Measurements from ENCODE around the gene PRAME.
A peak's percentile ranks its signal among the peaks of the same experiment; 100 is the strongest.

The PRAME gene

DNA sequence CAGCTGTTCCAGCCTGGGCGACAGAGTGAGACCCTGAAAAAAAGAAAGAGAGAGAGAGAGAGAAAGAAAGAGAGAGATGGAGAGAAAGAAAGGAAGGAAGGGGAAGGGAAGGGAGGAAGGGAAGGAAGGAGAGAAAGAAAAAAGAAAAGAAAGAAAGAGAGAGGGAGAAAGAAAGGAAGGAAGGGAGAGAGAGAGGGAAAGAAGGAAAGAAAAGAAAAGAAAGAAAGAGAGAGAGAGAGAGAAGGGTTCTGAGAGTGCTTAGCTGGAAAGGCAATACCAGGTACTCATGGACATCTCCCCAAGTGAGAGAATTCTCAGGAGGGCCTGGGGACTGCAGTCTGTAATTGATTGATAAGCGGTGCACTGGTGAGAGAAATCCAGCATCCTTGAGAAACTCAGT, 12.8 kb upstream of the PRAME start:
- Mint-ChIP-seq H3K27me3 (peaks cover 10 to 21% of the 10 kb centered on the region in 2 donors), H3K27ac (no peak overlapping the region), H3K9me3 (no peaks in the 10 kb centered on the region), H3K36me3 (no peaks in the 10 kb centered on the region), H3K4me1 (peaks cover 6 to 11% of the 10 kb centered on the region in 2 donors), H3K4me3 (no peak overlapping the region)
- ATAC-seq (replicated peaks) = no peak
- no peak for DNase-seq

- H3K27me3 Mint-ChIP-seq = peaks cover 10 to 21% of the 10 kb centered on the region in 2 donors
- no peaks in the 10 kb centered on the region for H3K9me3 Mint-ChIP-seq
- H3K36me3 Mint-ChIP-seq = no peaks in the 10 kb centered on the region
- peaks cover 6 to 10% of the 10 kb centered on the region in 2 donors for H3K4me1 Mint-ChIP-seq
- H3K4me3 Mint-ChIP-seq = no peak overlapping the region
- DNase-seq (no peak), ATAC-seq (replicated peaks) (no peak)
- H3K27ac Mint-ChIP-seq = peak overlapping the region; percentile 32
These were observed 12.4 kb upstream of the PRAME start for GRCh38 chr22:22571429-22571828.

- peaks cover 10 to 21% of the 10 kb centered on the region in 2 donors for H3K27me3 Mint-ChIP-seq
- DNase-seq (no peak), ATAC-seq (replicated peaks) (no peak)
- no peak overlapping the region for H3K4me3 Mint-ChIP-seq
- peaks cover 2 to 5% of the 10 kb centered on the region in 2 donors for H3K4me1 Mint-ChIP-seq
- H3K27ac Mint-ChIP-seq = no peak overlapping the region
- H3K9me3 Mint-ChIP-seq = no peaks in the 10 kb centered on the region
- no peaks in the 10 kb centered on the region for H3K36me3 Mint-ChIP-seq
These were observed 10.2 kb upstream of the PRAME start for GRCh38 chr22:22569218-22569617.

- H3K9me3 Mint-ChIP-seq = no peaks in the 10 kb centered on the region
- no peak for DNase-seq
- H3K27ac Mint-ChIP-seq = no peak overlapping the region
- ATAC-seq (replicated peaks) = no peak
- peaks cover 7 to 10% of the 10 kb centered on the region in 2 donors for H3K27me3 Mint-ChIP-seq
- H3K36me3 Mint-ChIP-seq = no peaks in the 10 kb centered on the region
- H3K4me1 Mint-ChIP-seq = peaks cover 0 to 5% of the 10 kb centered on the region in 2 donors
- no peak overlapping the region for H3K4me3 Mint-ChIP-seq
These were observed 6.9 kb upstream of the PRAME start for GRCh38 chr22:22565981-22566380.

DNA sequence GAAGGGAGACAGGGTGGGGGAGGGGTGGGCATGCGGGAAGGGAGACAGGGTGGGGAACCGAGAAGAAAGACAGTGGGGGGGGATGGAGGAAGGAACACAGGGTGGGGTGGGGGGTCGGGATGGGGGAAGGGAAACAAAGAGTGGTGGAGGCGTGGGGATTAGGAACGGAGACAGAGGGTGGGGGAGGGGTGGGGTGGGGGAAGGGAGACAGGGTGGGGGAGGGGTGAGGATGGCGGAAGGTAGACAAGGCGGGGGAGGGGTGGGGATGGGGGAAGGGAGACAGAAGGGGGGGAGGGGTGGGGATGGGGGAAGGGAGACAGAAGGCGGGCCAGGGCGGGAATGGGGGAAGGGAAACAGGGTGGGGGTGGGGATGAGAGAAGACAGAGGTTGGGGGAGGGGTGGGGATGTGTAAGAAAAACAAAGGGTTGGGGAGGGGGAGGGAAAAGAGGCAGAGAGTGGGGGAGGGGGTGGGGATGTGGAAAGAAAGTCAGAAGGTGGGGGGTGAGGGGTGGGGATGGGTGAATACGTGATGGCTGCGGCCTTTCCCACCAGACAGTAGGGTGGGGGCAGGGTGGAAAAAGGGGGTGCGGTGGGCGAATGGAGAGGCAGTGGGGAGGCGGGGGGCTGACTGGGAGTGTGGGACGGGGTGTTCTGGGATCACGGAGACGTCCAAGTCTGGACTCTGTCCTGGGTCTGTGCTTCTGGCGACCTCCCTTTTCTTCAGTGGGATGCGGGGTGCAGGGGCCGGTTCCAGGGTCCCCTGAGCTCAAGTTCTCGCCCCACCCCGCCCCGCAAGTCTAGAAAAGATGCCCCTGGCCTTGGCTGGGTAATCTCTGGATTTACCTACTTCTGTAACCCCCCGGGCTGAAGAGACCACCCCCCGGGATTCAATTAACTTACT, 744 bp downstream of the PRAME start:
- Mint-ChIP-seq H3K27ac (no peak overlapping the region), H3K4me1 (peaks cover 17 to 26% of the 10 kb centered on the region in 2 donors), H3K27me3 (no peaks in the 10 kb centered on the region), H3K4me3 (no peak overlapping the region), H3K36me3 (no peaks in the 10 kb centered on the region), H3K9me3 (peaks cover 0 to 2% of the 10 kb centered on the region in 2 donors)
- ATAC-seq (replicated peaks) (no peak), DNase-seq (no peak)

GRCh38 chr22:22556995-22557925, 1.8 kb downstream of the PRAME start:
- Mint-ChIP-seq H3K4me3 (no peak overlapping the region), H3K27me3 (no peaks in the 10 kb centered on the region), H3K4me1 (peaks cover 24 to 35% of the 10 kb centered on the region in 2 donors), H3K9me3 (peaks cover 0 to 2% of the 10 kb centered on the region in 2 donors), H3K36me3 (no peaks in the 10 kb centered on the region), H3K27ac (peak overlapping the region; percentile 59)
- no peak for ATAC-seq (replicated peaks)
- DNase-seq = no peak

DNA sequence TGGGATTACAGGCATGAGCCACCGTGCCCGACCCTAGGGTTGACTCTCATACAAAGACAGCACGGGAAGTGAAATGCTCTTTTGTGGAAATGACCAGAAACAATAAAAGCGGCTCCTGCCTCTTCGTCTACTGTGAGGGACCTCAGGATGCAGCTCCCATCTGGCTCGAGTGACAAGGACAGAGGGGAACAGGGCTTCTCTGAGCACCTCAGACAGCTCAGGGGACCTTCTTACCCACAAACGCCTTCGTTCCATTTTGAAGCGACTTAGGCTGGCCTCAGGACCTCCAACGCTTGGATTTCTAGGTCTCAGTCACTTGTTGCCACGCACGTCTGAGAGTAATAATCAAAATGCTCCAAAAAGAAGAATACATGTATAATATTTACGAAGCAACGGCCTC, 2.5 kb downstream of the PRAME start:
- Mint-ChIP-seq H3K4me3 (no peak overlapping the region), H3K9me3 (peaks cover 0 to 2% of the 10 kb centered on the region in 2 donors), H3K27ac (no peak overlapping the region), H3K4me1 (peaks cover 24 to 35% of the 10 kb centered on the region in 2 donors), H3K27me3 (no peaks in the 10 kb centered on the region), H3K36me3 (no peaks in the 10 kb centered on the region)
- no peak for DNase-seq
- no peak for ATAC-seq (replicated peaks)

- DNase-seq (no peak), ATAC-seq (replicated peaks) (no peak)
- Mint-ChIP-seq H3K27ac (peak overlapping the region; percentile 51), H3K4me3 (no peak overlapping the region), H3K4me1 (peaks cover 24 to 35% of the 10 kb centered on the region in 2 donors), H3K9me3 (peaks cover 0 to 2% of the 10 kb centered on the region in 2 donors), H3K27me3 (no peaks in the 10 kb centered on the region), H3K36me3 (no peaks in the 10 kb centered on the region)
These were observed 3.5 kb downstream of the PRAME start for GRCh38 chr22:22555596-22555995.

- Mint-ChIP-seq H3K27ac (peak overlapping the region; percentile 25), H3K9me3 (peaks cover 0 to 2% of the 10 kb centered on the region in 2 donors), H3K36me3 (no peaks in the 10 kb centered on the region), H3K4me3 (peak overlapping the region; percentile 22 to 29), H3K4me1 (peaks cover 24 to 35% of the 10 kb centered on the region in 2 donors), H3K27me3 (no peaks in the 10 kb centered on the region)
- DNase-seq = no peak
- ATAC-seq (replicated peaks) = peak; percentile 79 to 87
These were observed 4.3 kb downstream of the PRAME start for GRCh38 chr22:22554587-22555284.

GRCh38 chr22:22553735-22554586, 5.1 kb downstream of the PRAME start:
- Mint-ChIP-seq H3K36me3 (no peaks in the 10 kb centered on the region), H3K27me3 (no peaks in the 10 kb centered on the region), H3K4me1 (peaks cover 21 to 30% of the 10 kb centered on the region in 2 donors), H3K9me3 (peaks cover 0 to under 1% of the 10 kb centered on the region in 2 donors), H3K27ac (peak overlapping the region; percentile 25), H3K4me3 (peak overlapping the region in 1 of 2 donors; percentile 22)
- ATAC-seq (replicated peaks) (no peak), DNase-seq (no peak)

DNA sequence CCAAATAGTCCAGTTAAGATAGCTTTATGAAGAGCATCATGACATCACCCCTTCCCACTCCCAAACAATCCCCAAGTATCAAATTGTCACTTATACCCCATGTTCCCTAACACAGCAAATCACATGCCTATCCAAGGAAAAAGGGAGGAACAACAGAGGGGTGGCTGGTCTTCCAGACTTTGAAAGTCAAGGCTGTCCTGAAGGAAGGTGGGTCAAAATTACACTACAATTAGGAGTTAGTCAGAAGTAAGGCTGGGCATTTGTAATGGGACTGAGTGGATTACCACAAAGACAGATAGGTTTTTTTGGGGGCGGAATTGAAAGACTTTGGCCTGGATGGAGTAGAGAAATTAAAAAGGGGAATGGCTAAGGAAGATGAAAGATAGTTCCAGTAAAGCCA, 5.9 kb downstream of the PRAME start:
- Mint-ChIP-seq H3K27me3 (no peaks in the 10 kb centered on the region), H3K4me3 (peak overlapping the region in 1 of 2 donors; percentile 18), H3K9me3 (no peaks in the 10 kb centered on the region), H3K36me3 (no peaks in the 10 kb centered on the region), H3K4me1 (peaks cover 20 to 28% of the 10 kb centered on the region in 2 donors), H3K27ac (no peak overlapping the region)
- no peak for DNase-seq
- no peak for ATAC-seq (replicated peaks)

DNA sequence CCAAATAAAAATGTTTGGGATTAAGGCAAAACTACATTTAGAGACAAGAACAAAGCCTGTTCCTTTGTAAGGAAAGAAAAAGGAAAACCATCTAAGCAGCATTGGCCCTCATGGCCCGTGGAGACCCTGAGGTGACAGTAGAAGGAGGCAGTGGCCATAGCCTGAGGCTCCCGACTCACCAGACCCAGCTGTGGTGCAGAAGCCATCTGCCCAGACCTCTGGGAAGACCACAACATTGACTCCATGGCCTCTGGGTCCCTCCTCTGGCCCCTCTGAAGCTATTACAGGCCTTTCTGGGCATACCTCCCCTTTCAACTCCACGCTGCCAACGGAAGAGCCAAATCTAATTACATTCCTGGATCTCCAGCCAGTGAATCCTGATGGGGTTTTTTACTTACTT, 6.4 kb downstream of the PRAME start:
- Mint-ChIP-seq H3K27me3 (no peaks in the 10 kb centered on the region), H3K4me3 (no peak overlapping the region), H3K27ac (peak overlapping the region; percentile 65), H3K4me1 (peaks cover 25 to 32% of the 10 kb centered on the region in 2 donors), H3K36me3 (no peaks in the 10 kb centered on the region), H3K9me3 (no peaks in the 10 kb centered on the region)
- ATAC-seq (replicated peaks) (no peak), DNase-seq (no peak)

- DNase-seq (no peak), ATAC-seq (replicated peaks) (no peak)
- Mint-ChIP-seq H3K4me3 (no peak overlapping the region), H3K9me3 (no peaks in the 10 kb centered on the region), H3K27me3 (no peaks in the 10 kb centered on the region), H3K4me1 (peaks cover 29 to 33% of the 10 kb centered on the region in 2 donors), H3K36me3 (no peaks in the 10 kb centered on the region), H3K27ac (no peak overlapping the region)
These were observed 8.2 kb downstream of the PRAME start for GRCh38 chr22:22550789-22551434.
